ENCODE data around the gene NDUFS1.

DNA sequence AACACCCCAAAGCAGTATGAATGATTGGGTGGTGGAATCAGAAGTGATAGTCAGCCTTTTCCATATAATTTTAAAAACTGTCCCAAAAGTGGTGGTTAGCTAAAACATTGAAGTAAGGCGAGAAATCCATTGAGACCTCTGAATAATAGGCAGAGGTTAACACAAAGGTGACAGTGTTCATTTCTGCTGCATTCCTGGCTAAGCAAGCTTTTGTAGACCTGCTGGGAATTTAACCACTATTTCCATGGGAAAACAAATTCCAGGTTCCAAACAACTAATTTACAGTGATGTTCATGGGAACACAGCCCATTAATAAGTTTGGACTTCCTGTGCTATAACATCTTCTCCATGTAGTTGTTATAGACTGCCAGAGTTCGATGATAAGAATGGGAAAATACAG is 66.9 kb downstream of the NDUFS1 start:
- TF ChIP-seq, protein P1, sequence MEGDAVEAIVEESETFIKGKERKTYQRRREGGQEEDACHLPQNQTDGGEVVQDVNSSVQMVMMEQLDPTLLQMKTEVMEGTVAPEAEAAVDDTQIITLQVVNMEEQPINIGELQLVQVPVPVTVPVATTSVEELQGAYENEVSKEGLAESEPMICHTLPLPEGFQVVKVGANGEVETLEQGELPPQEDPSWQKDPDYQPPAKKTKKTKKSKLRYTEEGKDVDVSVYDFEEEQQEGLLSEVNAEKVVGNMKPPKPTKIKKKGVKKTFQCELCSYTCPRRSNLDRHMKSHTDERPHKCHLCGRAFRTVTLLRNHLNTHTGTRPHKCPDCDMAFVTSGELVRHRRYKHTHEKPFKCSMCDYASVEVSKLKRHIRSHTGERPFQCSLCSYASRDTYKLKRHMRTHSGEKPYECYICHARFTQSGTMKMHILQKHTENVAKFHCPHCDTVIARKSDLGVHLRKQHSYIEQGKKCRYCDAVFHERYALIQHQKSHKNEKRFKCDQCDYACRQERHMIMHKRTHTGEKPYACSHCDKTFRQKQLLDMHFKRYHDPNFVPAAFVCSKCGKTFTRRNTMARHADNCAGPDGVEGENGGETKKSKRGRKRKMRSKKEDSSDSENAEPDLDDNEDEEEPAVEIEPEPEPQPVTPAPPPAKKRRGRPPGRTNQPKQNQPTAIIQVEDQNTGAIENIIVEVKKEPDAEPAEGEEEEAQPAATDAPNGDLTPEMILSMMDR (conservative IDR thresholded peaks at IDR 0.05; ENCODE audit: low read depth, low read length) = no peak
- TF ChIP-seq BHLHE40 (IDR thresholded peaks at IDR 0.05; ENCODE audit: low read depth, low read length) = no peak
- TF ChIP-seq CEBPB (IDR thresholded peaks at IDR 0.05; ENCODE audit: low read depth, low read length) = no peak
- TF ChIP-seq POLR2A (IDR thresholded peaks at IDR 0.05; ENCODE audit: low read depth, low read length) = no peak
- TF ChIP-seq RAD21 (IDR thresholded peaks at IDR 0.05; ENCODE audit: low read length) = no peak
- no peak for TF ChIP-seq ELK1 (IDR thresholded peaks at IDR 0.05; ENCODE audit: borderline replicate concordance, low read depth, low read length)
- no peak for TF ChIP-seq MXI1 (IDR thresholded peaks at IDR 0.05; ENCODE audit: borderline replicate concordance, low read depth, low read length)

Data from IMR-90 (cell line).